Uterus (tissue), 2 donors: ENCODE measurements around the gene UFSP2.
A peak's percentile ranks its signal among the peaks of the same experiment; 100 is the strongest.

ENCODE experiments used
- CTCF ChIP-seq, 4 experiments: fragments of 200-600 bp in 2 of 4; fragments of 450-650 bp in 2 of 4; sonication (generic) in 2 of 4; IDR thresholded peaks; one replicate each; pipeline ENCODE4 v1.5.1; 2016 to 2019; ENCODE audit warnings: antibody characterized with exemption in 4 of 4, mild to moderate bottlenecking in 2 of 4, moderate library complexity in 1 of 4
- POLR2A ChIP-seq, 2 donors: fragments of 450-650 bp; IDR thresholded peaks; one replicate each; pipeline ENCODE4 v1.6.1; 2016; ENCODE audit warnings: antibody characterized with exemption in 2 of 2, mild to moderate bottlenecking in 1 of 2, moderate library complexity in 1 of 2

GRCh38 chr4:185470501-185471195, 44.9 kb upstream of the UFSP2 start:
- TF ChIP-seq CTCF (IDR thresholded peaks at IDR 0.05) = no peak
- peak in 1 of 2 donors; percentile 11 for TF ChIP-seq POLR2A (IDR thresholded peaks at IDR 0.05)
